HepG2 (cell line): ENCODE results near the gene RTP2. TPM values are rescaled to one million over a fixed set of nuclear protein-coding genes. Genes with fewer than 3 reads are reported as not detected.

ENCODE experiments used
- ATF2 ChIP-seq: sonication (generic); formaldehyde crosslinking; IDR thresholded peaks from 2 replicates; pipeline ENCODE4 v1.4.0; 2020; ENCODE audit warnings: missing genetic modification reagents
- SIX1 ChIP-seq: sonication (generic); formaldehyde crosslinking; IDR thresholded peaks from 2 replicates; pipeline ENCODE4 v1.4.0; 2020; ENCODE audit warnings: missing genetic modification reagents, borderline replicate concordance
- SOX5 ChIP-seq: IDR thresholded peaks from 2 replicates; pipeline ENCODE4 v1.6.1; 2016; ENCODE audit warnings: borderline replicate concordance
- STAG1 ChIP-seq: sonication (generic); formaldehyde crosslinking; IDR thresholded peaks from 2 replicates; pipeline ENCODE4 v1.4.0; 2020; ENCODE audit warnings: missing genetic modification reagents
- ZBTB1 ChIP-seq: sonication (generic); formaldehyde crosslinking; IDR thresholded peaks from 2 replicates; pipeline ENCODE4 v1.4.0; 2020; ENCODE audit warnings: missing genetic modification reagents, borderline replicate concordance
- ZNF646 ChIP-seq: sonication (generic); formaldehyde crosslinking; IDR thresholded peaks from 2 replicates; pipeline ENCODE4 v1.9.0; 2021; ENCODE audit warnings: mild to moderate bottlenecking, missing genetic modification reagents
- polyA plus RNA-seq, 8 experiments: library from polyadenylated mRNA; depleted of rRNA in 3 of 8; stranded (reverse) in 7 of 8; unstranded in 1 of 8; fragments of >200 nt; fragmentation: Illumina TruSeq in 4 of 8; extraction: Trizol in 4 of 8; gene quantifications; 2 replicates each; pipeline versions ENCODE4 v1.2.1 to v1.2.3, GENCODE V29; 2011 to 2016; ENCODE audit warnings: low read depth in 4 of 8, missing spikeins in 1 of 8, mixed read lengths in 1 of 8; ENCODE audit not compliant: insufficient read depth in 1 of 8
- total RNA-seq, 5 experiments: library from RNA; depleted of rRNA; stranded (reverse); fragments of >200 nt; fragmentation: Illumina TruSeq; extraction: Trizol; gene quantifications; 2 replicates each; pipeline ENCODE4 v1.2.3, GENCODE V29; 2016; ENCODE audit warnings: low read depth in 1 of 5
- TF ChIP-seq, protein P1 (sequence below): sonication (generic); formaldehyde crosslinking; IDR thresholded peaks from 2 replicates; pipeline ENCODE4 v1.8.0; 2022; ENCODE audit warnings: missing genetic modification reagents, mild to moderate bottlenecking, moderate library complexity, borderline replicate concordance
- TF ChIP-seq, protein P2 (sequence below): sonication (generic); formaldehyde crosslinking; IDR thresholded peaks from 2 replicates; pipeline ENCODE4 v1.5.0; 2020; ENCODE audit warnings: mild to moderate bottlenecking, missing genetic modification reagents, moderate library complexity
- TF ChIP-seq, protein P3 (sequence below): sonication (generic); formaldehyde crosslinking; IDR thresholded peaks from 2 replicates; pipeline ENCODE4 v1.5.1; 2020; ENCODE audit warnings: missing genetic modification reagents, mild to moderate bottlenecking, borderline replicate concordance

The RTP2 gene
- total and polyA plus RNA-seq, 2 of the 13 experiments (the other 11 are each of a cell fraction or from before 2014, with no cell fraction given), result not detected

- TF ChIP-seq, protein P1, sequence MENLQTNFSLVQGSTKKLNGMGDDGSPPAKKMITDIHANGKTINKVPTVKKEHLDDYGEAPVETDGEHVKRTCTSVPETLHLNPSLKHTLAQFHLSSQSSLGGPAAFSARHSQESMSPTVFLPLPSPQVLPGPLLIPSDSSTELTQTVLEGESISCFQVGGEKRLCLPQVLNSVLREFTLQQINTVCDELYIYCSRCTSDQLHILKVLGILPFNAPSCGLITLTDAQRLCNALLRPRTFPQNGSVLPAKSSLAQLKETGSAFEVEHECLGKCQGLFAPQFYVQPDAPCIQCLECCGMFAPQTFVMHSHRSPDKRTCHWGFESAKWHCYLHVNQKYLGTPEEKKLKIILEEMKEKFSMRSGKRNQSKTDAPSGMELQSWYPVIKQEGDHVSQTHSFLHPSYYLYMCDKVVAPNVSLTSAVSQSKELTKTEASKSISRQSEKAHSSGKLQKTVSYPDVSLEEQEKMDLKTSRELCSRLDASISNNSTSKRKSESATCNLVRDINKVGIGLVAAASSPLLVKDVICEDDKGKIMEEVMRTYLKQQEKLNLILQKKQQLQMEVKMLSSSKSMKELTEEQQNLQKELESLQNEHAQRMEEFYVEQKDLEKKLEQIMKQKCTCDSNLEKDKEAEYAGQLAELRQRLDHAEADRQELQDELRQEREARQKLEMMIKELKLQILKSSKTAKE (CRISPR knock-in tag), result no peak
- no peak for TF ChIP-seq ZBTB1 (CRISPR knock-in tag)
- TF ChIP-seq ZNF646 (CRISPR knock-in tag), result 0 out of 2 replicates have a peak, but pooled peaks have one; percentile 36
- TF ChIP-seq, protein P2, sequence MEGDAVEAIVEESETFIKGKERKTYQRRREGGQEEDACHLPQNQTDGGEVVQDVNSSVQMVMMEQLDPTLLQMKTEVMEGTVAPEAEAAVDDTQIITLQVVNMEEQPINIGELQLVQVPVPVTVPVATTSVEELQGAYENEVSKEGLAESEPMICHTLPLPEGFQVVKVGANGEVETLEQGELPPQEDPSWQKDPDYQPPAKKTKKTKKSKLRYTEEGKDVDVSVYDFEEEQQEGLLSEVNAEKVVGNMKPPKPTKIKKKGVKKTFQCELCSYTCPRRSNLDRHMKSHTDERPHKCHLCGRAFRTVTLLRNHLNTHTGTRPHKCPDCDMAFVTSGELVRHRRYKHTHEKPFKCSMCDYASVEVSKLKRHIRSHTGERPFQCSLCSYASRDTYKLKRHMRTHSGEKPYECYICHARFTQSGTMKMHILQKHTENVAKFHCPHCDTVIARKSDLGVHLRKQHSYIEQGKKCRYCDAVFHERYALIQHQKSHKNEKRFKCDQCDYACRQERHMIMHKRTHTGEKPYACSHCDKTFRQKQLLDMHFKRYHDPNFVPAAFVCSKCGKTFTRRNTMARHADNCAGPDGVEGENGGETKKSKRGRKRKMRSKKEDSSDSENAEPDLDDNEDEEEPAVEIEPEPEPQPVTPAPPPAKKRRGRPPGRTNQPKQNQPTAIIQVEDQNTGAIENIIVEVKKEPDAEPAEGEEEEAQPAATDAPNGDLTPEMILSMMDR, result peak; percentile 88
- peak; percentile 62 for TF ChIP-seq STAG1 (CRISPR knock-in tag)
- peak; percentile 8; the same call in 1 of the 2 replicates for TF ChIP-seq SOX5 (CRISPR knock-in tag)
- no peak for TF ChIP-seq SIX1
- TF ChIP-seq ATF2, result no peak
- TF ChIP-seq, protein P3, sequence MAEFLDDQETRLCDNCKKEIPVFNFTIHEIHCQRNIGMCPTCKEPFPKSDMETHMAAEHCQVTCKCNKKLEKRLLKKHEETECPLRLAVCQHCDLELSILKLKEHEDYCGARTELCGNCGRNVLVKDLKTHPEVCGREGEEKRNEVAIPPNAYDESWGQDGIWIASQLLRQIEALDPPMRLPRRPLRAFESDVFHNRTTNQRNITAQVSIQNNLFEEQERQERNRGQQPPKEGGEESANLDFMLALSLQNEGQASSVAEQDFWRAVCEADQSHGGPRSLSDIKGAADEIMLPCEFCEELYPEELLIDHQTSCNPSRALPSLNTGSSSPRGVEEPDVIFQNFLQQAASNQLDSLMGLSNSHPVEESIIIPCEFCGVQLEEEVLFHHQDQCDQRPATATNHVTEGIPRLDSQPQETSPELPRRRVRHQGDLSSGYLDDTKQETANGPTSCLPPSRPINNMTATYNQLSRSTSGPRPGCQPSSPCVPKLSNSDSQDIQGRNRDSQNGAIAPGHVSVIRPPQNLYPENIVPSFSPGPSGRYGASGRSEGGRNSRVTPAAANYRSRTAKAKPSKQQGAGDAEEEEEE (CRISPR knock-in tag), result no peak
Observed at GRCh38 chr3:187739561-187740332, 37.4 kb upstream of the RTP2 start (continued).
